Stomach smooth muscle (tissue), 2 donors: ENCODE measurements around the gene DHRS7B.
"Not testable (repeated sequence)": the region's sequence is repeated elsewhere in the genome, so short reads cannot be mapped to it uniquely, and the experiment has no call there.

Experiments used
- H3K27ac ChIP-seq: one replicate; pipeline ENCODE4 v1.7.0; 2013; ENCODE audit warnings: mild to moderate bottlenecking, low read length, inconsistent platforms
- H3K27me3 ChIP-seq, 2 donors: one replicate each; pipeline ENCODE4 v1.7.0; 2013; ENCODE audit warnings: low read length in 2 of 2; ENCODE audit not compliant: insufficient read depth in 2 of 2, control insufficient read depth in 1 of 2
- H3K36me3 ChIP-seq, 2 donors: one replicate each; pipeline ENCODE4 v1.7.0; 2013; ENCODE audit warnings: low read length in 2 of 2; ENCODE audit not compliant: control insufficient read depth in 2 of 2, insufficient read depth in 2 of 2
- H3K4me1 ChIP-seq: one replicate; pipeline ENCODE4 v1.7.0; 2013; ENCODE audit warnings: low read length; ENCODE audit not compliant: control insufficient read depth, insufficient read depth
- H3K4me3 ChIP-seq, 2 donors: one replicate each; pipeline ENCODE4 v1.7.0; 2013; ENCODE audit warnings: low read length in 2 of 2
- H3K9ac ChIP-seq, 2 donors: one replicate each; pipeline ENCODE4 v1.7.0; 2013; ENCODE audit warnings: low read length in 2 of 2, mild to moderate bottlenecking in 1 of 2
- H3K9me3 ChIP-seq, 2 donors: one replicate each; pipeline ENCODE4 v1.7.0; 2013; ENCODE audit warnings: low read length in 2 of 2; ENCODE audit not compliant: control insufficient read depth in 2 of 2
- donor health status: healthy.
- donor health status: Pancreatic carcinoma.

DHRS7B gene

DNA sequence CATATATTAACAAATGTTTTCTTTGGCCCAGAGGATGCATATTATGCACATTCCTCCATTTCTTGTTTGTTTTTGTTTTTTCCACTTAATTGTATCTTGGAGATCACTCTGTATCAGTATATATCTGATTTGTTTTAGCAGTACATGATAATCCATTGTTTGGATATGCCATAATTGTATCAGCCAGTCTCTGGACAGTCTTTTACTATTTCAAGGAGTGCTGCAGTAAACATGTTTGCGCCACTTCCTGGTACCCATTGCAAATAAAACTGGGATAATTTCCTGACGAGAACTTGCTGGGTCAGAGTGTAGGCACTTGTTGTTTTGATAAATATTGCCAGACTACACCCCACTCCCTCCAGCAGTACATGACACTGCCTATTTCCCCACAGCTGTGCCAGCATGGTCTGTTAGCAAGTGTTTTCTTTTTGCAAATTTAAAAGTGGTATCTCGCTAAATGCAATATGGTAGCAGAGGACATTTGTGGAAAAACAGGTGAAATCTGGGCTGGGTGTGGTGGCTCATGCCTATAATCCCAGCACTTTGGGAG, 92.1 kb downstream of the DHRS7B start:
- peaks cover 0 to 7% of the 10 kb centered on the region in 2 donors for H3K36me3 ChIP-seq
- no peak overlapping the region for H3K27ac ChIP-seq
- no peak overlapping the region for H3K4me3 ChIP-seq
- peaks cover 8% of the 10 kb centered on the region for H3K4me1 ChIP-seq
- no peaks in the 10 kb centered on the region for H3K9me3 ChIP-seq
- H3K27me3 ChIP-seq = no peaks in the 10 kb centered on the region
- H3K9ac ChIP-seq = no peak overlapping the region

DNA sequence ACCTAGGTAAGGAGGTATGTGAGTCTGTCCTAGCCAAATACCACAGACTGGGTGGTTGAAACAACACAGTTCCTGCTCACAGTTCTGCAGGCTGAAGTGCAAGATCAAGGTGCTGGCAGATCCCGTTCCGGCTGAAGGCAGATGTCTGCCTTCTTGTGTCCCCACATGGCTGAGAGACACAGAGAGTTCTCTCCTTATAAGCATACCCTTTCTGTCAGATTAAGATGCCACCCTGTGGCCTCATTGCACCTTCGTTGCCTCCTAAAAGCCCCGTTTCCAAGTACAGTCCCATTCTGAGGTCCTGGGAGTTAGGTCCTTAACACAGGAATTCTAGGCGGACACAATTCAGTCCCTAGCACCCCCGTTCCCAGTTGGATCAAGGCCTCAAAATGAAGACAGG, 96.3 kb downstream of the DHRS7B start:
- H3K4me1 ChIP-seq = no peaks in the 10 kb centered on the region
- H3K9me3 ChIP-seq = no peaks in the 10 kb centered on the region
- no peaks in the 10 kb centered on the region for H3K27me3 ChIP-seq
- H3K9ac ChIP-seq = no peak overlapping the region
- no peak overlapping the region for H3K27ac ChIP-seq
- H3K36me3 ChIP-seq = peaks cover 0 to 7% of the 10 kb centered on the region in 2 donors
- no peak overlapping the region for H3K4me3 ChIP-seq

DNA sequence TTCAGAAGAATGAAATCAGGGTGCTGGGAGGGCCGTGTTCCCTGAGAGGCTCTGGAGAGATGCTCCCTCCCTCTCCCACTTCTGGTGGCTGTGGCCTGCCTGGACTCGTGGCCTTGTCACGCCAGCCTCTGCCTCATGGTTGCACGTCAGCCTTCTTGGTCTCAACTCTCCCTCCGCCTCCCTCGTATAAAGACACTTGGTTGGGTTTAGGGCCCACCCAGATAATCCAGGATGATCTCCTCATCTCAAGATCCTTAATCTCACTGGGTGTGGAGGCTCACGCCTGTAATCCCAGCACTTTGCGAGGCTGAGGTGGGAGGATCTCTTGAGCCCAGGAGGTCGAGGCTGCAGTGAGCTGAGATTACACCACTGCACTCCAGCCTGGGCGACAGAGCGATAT, 100.5 kb downstream of the DHRS7B start:
- not testable (repeated sequence) for H3K4me1 ChIP-seq, H3K27me3 ChIP-seq, H3K9ac ChIP-seq, H3K9me3 ChIP-seq, H3K36me3 ChIP-seq, H3K4me3 ChIP-seq, H3K27ac ChIP-seq

DNA sequence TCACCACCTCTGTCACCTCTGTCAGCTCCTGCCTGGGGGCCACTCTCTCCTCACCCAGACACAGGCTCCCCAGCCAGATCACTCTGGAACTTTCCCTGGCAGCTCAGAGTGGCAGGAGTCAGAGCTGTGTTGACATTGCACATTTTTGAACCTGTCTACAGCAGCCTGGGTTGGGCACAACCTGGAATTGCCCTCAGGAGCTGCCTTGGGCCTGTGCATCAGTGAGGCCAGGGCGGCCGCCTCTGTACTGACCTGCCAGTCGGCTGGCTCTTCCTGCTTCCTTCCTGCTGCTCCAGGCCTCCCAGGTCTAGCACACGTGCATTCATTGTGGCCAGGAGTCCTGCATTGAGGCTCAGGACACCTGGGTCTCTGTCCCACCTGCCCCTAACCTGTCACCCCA, 101.3 kb downstream of the DHRS7B start:
- H3K36me3 ChIP-seq = no peaks in the 10 kb centered on the region
- no peaks in the 10 kb centered on the region for H3K4me1 ChIP-seq
- peaks cover 0 to 5% of the 10 kb centered on the region in 2 donors for H3K9me3 ChIP-seq
- H3K9ac ChIP-seq = no peak overlapping the region
- H3K27ac ChIP-seq = no peak overlapping the region
- H3K27me3 ChIP-seq = no peaks in the 10 kb centered on the region
- no peak overlapping the region for H3K4me3 ChIP-seq

DNA sequence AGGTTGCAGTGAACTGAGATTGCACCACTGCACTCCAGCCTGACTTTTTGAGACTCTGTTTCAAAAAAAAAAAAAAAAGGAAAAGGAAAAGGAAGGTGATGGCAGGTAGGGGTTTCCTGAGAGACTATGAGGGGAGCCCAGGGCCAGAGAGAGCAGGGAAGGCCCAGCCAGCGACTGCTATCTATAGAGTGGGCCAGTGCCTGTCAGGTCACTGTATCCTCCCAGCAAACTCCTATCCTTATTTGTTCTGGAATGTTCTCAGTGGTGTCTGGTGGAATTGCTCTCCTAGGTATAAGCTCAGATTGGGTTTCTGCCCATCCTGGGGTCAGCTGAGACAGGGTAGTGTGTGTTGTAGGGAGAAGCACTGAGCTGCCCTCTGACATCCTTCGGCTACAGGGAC, 102.1 kb downstream of the DHRS7B start:
- Histone ChIP-seq H3K9ac (no peak overlapping the region), H3K36me3 (no peaks in the 10 kb centered on the region), H3K4me3 (no peak overlapping the region), H3K9me3 (peaks cover 4 to 5% of the 10 kb centered on the region in 2 donors), H3K27me3 (no peaks in the 10 kb centered on the region), H3K27ac (no peak overlapping the region), H3K4me1 (no peaks in the 10 kb centered on the region)

DNA sequence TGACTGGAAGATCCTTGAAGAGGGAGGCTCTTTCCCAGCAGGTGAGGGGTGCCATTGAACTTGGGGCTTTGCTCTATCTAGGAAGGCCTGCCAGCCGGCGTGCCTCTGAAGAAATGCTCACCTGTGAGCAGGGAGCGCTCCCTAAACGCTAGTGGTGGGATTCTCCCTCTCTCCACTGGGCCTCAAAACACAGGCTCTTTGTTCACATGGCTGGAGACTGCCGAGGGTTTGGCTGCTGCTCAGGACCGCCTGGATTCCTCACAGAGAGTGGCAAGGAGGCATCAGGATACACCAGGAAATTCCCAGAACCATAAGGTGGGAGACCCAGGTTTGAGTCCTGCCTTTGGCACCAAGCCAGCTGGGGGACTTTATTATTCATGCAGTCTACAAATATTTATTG, 104.8 kb downstream of the DHRS7B start:
- H3K27me3 ChIP-seq = no peaks in the 10 kb centered on the region
- no peaks in the 10 kb centered on the region for H3K36me3 ChIP-seq
- H3K9me3 ChIP-seq = peaks cover 4 to 5% of the 10 kb centered on the region in 2 donors
- H3K4me3 ChIP-seq = no peak overlapping the region
- H3K9ac ChIP-seq = no peak overlapping the region
- no peaks in the 10 kb centered on the region for H3K4me1 ChIP-seq
- H3K27ac ChIP-seq = no peak overlapping the region

DNA sequence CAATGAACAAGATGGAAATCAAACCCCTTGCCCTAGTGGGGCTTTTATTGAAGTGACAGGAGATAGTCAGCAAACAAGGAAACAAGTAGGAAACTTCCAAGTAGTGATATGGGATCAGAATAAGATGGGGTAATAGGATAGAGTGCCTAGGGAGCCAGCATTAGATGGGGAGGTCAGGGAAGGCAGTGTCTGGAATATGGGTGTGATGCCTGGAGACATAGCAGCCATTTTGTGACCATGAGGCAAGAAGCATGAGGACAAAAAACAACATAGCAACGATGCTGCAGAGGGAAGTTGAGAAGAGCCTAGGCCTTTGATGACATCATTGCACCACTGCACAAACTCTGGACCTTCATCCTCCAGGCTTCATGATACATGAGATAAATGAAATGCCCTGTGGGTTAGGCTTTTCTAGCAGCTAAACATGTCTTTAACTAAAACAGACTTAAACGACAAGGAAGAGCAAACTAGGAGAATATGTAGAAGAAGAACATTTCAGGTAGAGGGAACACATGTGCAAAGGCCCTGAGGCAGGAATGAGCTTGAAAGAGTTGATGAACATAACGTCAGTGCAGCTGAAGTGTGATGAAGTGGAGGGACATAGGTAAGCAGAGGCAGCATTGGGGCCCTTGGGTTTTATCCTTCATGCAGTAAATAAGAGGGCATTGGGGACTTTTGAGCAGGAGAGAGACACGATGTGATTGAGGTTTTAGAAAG, 105.4 kb downstream of the DHRS7B start:
- no peaks in the 10 kb centered on the region for H3K36me3 ChIP-seq
- H3K9me3 ChIP-seq = peaks cover 4 to 5% of the 10 kb centered on the region in 2 donors
- no peaks in the 10 kb centered on the region for H3K27me3 ChIP-seq
- no peaks in the 10 kb centered on the region for H3K4me1 ChIP-seq
- no peak overlapping the region for H3K9ac ChIP-seq
- H3K27ac ChIP-seq = no peak overlapping the region
- H3K4me3 ChIP-seq = no peak overlapping the region

DNA sequence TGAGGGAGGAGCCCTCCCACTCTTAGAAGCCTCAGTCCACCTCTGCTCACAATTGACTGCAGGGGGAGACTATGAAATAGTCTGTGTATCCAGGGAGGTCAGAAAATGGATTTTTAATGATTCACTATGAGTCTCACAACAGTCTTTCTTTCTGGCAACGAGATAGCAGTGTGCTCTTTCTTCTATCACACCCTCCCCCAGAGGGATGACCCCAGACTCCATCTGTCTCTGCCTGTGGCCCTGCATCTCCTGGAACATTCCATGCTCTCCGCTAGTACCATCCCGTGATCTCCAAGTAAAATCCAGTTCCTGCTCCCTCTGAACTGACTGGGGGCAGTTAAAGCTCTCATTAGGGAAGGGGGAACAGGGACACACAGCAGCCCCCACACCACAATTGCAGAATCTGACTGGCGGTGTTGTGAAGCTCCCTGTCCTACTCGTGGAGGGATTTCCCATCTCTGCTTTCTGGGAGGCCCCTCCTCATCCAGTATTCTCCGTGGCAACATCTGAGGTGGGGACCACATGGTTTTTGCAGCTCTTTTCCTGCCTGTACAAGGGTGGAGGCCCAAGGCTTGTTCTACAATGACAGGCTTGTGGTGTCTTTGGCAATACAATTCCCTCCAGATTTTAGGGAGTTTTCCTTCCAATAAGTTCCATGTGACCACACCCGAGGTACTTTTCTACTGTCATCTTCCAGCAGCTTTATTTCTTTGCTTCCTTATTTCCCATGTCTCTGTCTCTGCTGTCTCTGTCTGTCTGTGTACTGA, 107.0 kb downstream of the DHRS7B start:
- Histone ChIP-seq H3K9me3 (peaks cover 4 to 5% of the 10 kb centered on the region in 2 donors), H3K27me3 (no peaks in the 10 kb centered on the region), H3K4me1 (no peaks in the 10 kb centered on the region), H3K4me3 (no peak overlapping the region), H3K27ac (no peak overlapping the region), H3K9ac (no peak overlapping the region), H3K36me3 (no peaks in the 10 kb centered on the region)

DNA sequence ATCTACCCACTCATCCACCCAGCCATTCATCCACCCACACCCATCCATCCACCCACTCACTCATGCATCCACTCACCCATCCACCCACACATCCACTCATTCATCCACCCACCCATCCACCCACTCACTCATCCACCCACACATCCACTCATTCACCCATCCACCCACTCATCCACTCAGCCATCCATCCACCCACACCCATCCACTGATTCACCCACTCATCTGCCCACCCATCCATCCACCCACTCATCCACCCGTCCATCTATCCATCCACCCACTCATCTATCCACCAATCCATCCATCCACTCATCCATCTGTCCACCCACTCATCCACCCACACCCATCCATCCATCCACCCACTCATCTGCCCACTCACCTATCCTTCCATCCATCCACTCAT, 109.2 kb downstream of the DHRS7B start:
- Histone ChIP-seq H3K4me3 (no peak overlapping the region), H3K4me1 (no peaks in the 10 kb centered on the region), H3K27me3 (no peaks in the 10 kb centered on the region), H3K27ac (no peak overlapping the region), H3K9ac (no peak overlapping the region), H3K9me3 (peaks cover 4 to 5% of the 10 kb centered on the region in 2 donors), H3K36me3 (no peaks in the 10 kb centered on the region)

DNA sequence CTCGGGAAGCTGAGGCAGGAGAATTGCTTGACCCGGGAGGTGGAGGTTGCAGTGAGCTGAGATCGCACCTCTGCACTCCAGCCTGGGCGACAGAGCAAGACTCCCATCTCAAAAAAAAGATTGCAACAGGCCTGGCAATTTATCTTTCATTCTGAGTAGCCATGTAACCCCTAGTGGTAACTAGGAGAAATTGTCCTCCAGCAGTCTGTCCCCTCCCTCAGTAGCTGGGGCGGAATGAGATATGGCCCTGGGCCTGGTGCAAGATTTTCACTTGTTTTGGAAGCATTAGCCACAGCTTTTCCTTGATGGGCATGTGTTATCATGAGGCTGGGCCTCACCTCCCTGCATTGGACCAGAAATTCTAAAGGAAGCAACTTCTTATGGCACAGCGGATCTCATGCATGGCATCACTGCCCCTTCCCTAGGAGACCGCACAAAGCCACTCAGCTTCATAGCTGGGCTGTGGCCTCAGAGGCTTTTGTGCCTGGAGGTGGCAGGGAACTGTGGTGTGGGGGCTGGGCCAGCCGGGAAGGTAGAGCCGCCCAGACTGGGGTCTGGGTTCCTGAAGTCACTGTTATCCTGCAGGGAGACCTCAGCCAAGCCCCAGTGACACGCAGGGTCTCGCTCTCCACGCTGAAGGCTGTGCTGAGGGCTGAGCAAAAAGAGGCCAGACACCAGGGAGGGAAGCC, 113.1 kb downstream of the DHRS7B start:
- H3K4me1 ChIP-seq = peaks cover 6% of the 10 kb centered on the region
- H3K27me3 ChIP-seq = no peaks in the 10 kb centered on the region
- H3K36me3 ChIP-seq = peaks cover 3 to 4% of the 10 kb centered on the region in 2 donors
- H3K9me3 ChIP-seq = no peaks in the 10 kb centered on the region
- H3K9ac ChIP-seq = no peak overlapping the region
- no peak overlapping the region for H3K4me3 ChIP-seq
- H3K27ac ChIP-seq = no peak overlapping the region
